Cerebellar nuclear complex (tissue), 1 donor: ENCODE results near the gene ANGPTL3.

Experiments used
- DNase-seq, 2 experiments: peaks; one replicate each; lab custom pipeline; 2025; lab: John Stamatoyannopoulos, UW

Gene ANGPTL3

DNA sequence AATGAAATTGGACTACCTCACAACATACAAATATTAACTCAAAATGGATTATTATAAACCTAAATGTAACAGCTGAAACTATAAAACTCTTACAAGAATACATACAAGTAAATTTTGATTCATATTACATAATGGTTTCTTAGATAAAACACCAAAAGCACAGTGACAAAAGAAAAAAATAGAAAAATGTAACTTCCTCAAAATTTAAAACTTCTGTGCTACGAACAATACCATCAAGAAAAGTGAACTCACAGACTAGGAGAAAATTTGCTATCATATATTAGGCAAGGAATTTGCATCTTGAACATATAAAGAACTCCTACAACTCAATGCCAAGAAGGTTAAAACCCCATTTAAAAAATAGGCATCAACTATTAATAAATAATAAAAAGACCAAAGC, 31.2 kb downstream of the ANGPTL3 start:
- no peak for DNase-seq

DNA sequence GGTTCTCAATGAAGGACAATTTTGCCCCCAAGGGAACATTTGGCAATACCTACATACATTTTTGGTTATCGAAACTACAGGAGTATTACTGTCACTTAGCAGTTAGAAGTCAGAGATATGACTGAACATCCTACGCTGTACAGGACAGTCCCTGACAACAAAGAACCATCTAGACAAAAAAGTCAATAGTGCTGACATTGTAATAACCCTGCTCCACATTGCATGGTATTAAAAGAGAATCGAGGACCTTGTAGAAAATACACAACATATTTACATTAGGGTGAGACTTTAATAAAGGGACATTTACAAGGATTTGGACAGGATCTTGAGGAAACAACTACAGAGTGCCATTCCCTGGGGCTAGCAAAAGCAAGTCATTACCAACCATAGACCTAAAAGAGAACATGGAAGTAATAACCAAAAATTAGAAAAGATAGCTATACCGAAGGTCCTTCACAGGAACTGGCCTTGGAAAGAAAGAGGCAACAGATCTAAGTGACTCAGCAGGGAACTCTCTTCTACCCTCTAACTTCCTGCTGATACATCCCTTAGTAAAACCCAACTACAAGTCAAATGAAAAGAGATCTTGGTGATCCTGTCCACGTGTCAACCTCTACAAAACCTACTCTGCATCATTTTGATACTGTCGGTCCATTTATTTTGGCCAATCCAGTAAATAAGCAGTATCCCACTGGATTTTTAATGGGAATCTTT, 40.2 kb downstream of the ANGPTL3 start:
- no peak for DNase-seq

DNA sequence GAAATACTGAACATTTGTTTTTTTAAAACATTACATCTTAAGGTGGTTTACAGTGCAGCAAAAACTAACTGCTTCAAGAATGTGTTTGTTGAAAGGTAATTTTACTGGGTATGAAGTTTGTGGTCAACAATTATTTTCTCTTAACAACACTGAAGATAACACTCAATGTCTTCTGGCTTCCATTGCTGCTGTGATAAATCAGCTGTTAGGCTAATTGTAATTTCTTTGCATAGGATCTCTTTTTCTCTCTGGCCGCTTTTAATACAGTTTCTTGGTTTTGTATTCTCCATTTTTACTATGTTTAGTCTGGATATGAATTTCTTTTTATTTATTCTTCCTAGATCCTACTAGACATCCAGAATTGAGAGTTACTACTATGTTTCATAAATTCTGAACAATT, 46.0 kb downstream of the ANGPTL3 start:
- DNase-seq, result no peak

DNA sequence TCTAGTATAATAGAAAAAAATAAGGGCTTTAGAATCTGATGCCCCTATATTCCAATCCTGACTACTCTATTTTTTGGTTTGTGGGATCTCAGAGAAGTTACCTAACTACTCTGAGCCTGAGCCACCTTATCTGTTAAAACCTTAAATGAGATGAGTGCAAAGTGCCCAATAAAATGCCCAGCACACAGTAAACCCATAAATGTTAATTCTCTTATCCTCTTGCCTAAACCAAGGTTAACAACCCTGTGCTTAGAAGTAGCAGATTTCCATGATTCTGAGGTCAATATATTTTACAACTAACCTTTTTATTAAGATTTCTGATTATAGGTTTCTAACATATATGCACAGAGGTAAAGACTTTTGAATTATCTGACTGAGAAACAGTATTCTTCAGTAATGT, 55.1 kb downstream of the ANGPTL3 start:
- no peak for DNase-seq

DNA sequence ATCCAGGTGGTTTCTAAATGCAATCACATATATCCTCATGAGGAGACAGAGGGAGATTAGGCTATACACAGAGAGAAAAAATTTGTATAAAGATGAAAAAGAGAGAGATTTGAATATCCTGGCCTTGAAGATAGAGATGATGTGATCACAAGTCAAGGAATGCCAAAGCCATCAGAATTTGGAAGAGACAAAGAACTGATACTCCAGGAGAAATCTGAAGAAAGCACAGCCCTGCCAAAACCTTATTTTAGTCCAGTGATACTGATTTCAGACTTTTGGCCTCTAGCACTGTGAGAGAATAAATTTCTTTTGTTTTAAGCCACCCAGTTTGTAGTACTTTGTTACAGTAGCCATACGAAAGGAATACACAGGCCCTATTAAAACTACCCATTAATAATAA, 57.4 kb downstream of the ANGPTL3 start:
- no peak for DNase-seq
